Measurements from ENCODE around the gene B4GALT3. TPM values are rescaled to one million over a fixed set of nuclear protein-coding genes. Genes with fewer than 3 reads are reported as not detected.
A peak's percentile ranks its signal among the peaks of the same experiment; 100 is the strongest.
"Not testable (repeated sequence)": the region's sequence is repeated elsewhere in the genome, so short reads cannot be mapped to it uniquely, and the experiment has no call there.

Gene B4GALT3
- total RNA-seq, 3 donors from 2014 or later (not counting 1 experiment from before 2014, with no cell fraction given) = 58.4 to 62.2 (median 59.4) TPM

- H3K27me3 Mint-ChIP-seq (ENCODE audit: low read depth in 2 of 2) = no peaks in the 10 kb centered on the region
- no peaks in the 10 kb centered on the region for H3K27me3 ChIP-seq (ENCODE audit: control insufficient read depth, insufficient read depth, low read length)
- peak; percentile 77 to 97 for DNase-seq
- intact Hi-C loops (cut with micrococcal nuclease) = loop anchor here (1.0 to 5.0 kb wide), 6 partner anchors 8 to 142 kb away; partner anchors contain the start of genes CFAP126, MPZ and NDUFS2
- 6% methylated on average over 15 of the region's 16 CpGs for WGBS (ENCODE audit: insufficient coverage)
- H3K4me3 Mint-ChIP-seq = peak within 1 kb of the TSS; percentile 100
- no peaks in the 10 kb centered on the region for H3K36me3 Mint-ChIP-seq
- H3K9me3 ChIP-seq (ENCODE audit: control insufficient read depth, insufficient read depth, low read length) = no peaks in the 10 kb centered on the region
- H3K9me3 Mint-ChIP-seq = no peaks in the 10 kb centered on the region
- peak within 1 kb of the TSS; percentile 67 for H3K4me3 ChIP-seq (ENCODE audit: low read length)
- H3K36me3 ChIP-seq (ENCODE audit: control insufficient read depth, insufficient read depth, low read length) = peaks cover 19% of the 10 kb centered on the region
- no peak for TF ChIP-seq CTCF (IDR thresholded peaks at IDR 0.05)
- ATAC-seq = peak; percentile 90 to 95 (median 94)
- peaks cover 44 to 54% of the 10 kb centered on the region in 2 donors for H3K4me1 Mint-ChIP-seq
- peak within 1 kb of the TSS; percentile 92 to 95 for H3K27ac Mint-ChIP-seq
- H3K4me1 ChIP-seq (ENCODE audit: control insufficient read depth, insufficient read depth, low read length) = peaks cover 32% of the 10 kb centered on the region
- peak within 1 kb of the TSS; percentile 72 for H3K27ac ChIP-seq (ENCODE audit: low read length)
These were observed 48.4 kb upstream of the B4GALT3 start, which contains the start of gene TOMM40L for GRCh38 chr1:161225534-161226319. TOMM40L (plus strand) TSS chr1:161226060; CDS start chr1:161226490, 430 bp downstream.

GRCh38 chr1:161225178-161225533 is 47.8 kb upstream of the B4GALT3 start:
- Mint-ChIP-seq H3K36me3 (no peaks in the 10 kb centered on the region), H3K4me1 (peaks cover 44 to 57% of the 10 kb centered on the region in 2 donors), H3K27ac (peak overlapping the region; percentile 92 to 95), H3K27me3 (ENCODE audit: low read depth in 2 of 2) (no peaks in the 10 kb centered on the region), H3K4me3 (peak overlapping the region; percentile 100), H3K9me3 (no peaks in the 10 kb centered on the region)
- peak overlapping the region; percentile 72 for H3K27ac ChIP-seq (ENCODE audit: low read length)
- H3K27me3 ChIP-seq (ENCODE audit: control insufficient read depth, insufficient read depth, low read length) = no peaks in the 10 kb centered on the region
- peaks cover 19% of the 10 kb centered on the region for H3K36me3 ChIP-seq (ENCODE audit: control insufficient read depth, insufficient read depth, low read length)
- ATAC-seq (peak in 1 of 3 donors; percentile 1), DNase-seq (no peak)
- no peak for TF ChIP-seq CTCF (IDR thresholded peaks at IDR 0.05)
- peaks cover 32% of the 10 kb centered on the region for H3K4me1 ChIP-seq (ENCODE audit: control insufficient read depth, insufficient read depth, low read length)
- intact Hi-C loops (cut with micrococcal nuclease) = loop anchor here (1.0 to 5.0 kb wide), 6 partner anchors 8 to 142 kb away; partner anchors contain the start of genes CFAP126, MPZ and NDUFS2
- WGBS (ENCODE audit: insufficient coverage) = 92% methylated on average over 5 of the region's 7 CpGs
- no peaks in the 10 kb centered on the region for H3K9me3 ChIP-seq (ENCODE audit: control insufficient read depth, insufficient read depth, low read length)
- H3K4me3 ChIP-seq (ENCODE audit: low read length) = no peak overlapping the region

DNA sequence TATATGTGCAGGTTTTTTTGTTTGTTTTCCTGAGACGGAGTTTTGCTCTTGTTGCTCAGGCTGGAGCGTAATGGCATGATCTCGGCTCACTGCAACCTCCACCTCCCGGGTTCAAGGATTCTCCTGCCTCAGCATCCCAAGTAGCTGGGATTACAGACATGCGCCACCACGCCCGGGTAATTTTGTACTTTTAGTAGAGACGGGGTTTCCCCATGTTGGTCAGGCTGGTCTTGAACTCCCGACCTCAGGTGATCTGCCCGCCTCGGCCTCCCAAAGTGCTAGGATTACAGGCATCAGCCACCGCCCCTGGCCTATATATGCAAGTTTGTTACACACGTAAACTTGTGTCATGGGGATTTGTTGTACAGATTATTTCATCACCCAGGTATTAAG is 47.4 kb upstream of the B4GALT3 start:
- H3K9me3 ChIP-seq (ENCODE audit: control insufficient read depth, insufficient read depth, low read length); H3K27me3 Mint-ChIP-seq (ENCODE audit: low read depth in 2 of 2); H3K36me3 Mint-ChIP-seq; H3K27ac ChIP-seq (ENCODE audit: low read length); DNase-seq; H3K4me3 Mint-ChIP-seq; H3K4me3 ChIP-seq (ENCODE audit: low read length); H3K27me3 ChIP-seq (ENCODE audit: control insufficient read depth, insufficient read depth, low read length); ATAC-seq; H3K9me3 Mint-ChIP-seq: not testable (repeated sequence)
- 93% methylated on average over 13 of the region's 13 CpGs for WGBS (ENCODE audit: insufficient coverage)
- H3K36me3 ChIP-seq (ENCODE audit: control insufficient read depth, insufficient read depth, low read length) = peaks cover 20% of the 10 kb centered on the region
- intact Hi-C loops (cut with micrococcal nuclease) = loop anchor here (1.0 to 5.0 kb wide), 6 partner anchors 7 to 143 kb away; partner anchors contain the start of genes CFAP126, MPZ and NDUFS2
- Mint-ChIP-seq H3K4me1 (peaks cover 44 to 62% of the 10 kb centered on the region in 2 donors), H3K27ac (peak overlapping the region; percentile 92 to 95)
- H3K4me1 ChIP-seq (ENCODE audit: control insufficient read depth, insufficient read depth, low read length) = peaks cover 32% of the 10 kb centered on the region
